Endothelial cell (in vitro differentiated cells): ENCODE results near the gene CHCHD10. TPM values are rescaled to one million over a fixed set of nuclear protein-coding genes. Genes with fewer than 3 reads are reported as not detected.

ENCODE experiments used
- DNase-seq: peaks from one replicate; pipeline ENCODE4 v3.0.0; 2021; ENCODE audit warnings: low spot score
- H3K27ac Mint-ChIP-seq: one replicate; pipeline ENCODE4 v1.8.0; 2021; ENCODE audit warnings: mixed read lengths, inconsistent platforms; ENCODE audit not compliant: unreplicated experiment
- H3K27me3 Mint-ChIP-seq: one replicate; pipeline ENCODE4 v1.8.0; 2021; ENCODE audit warnings: mild to moderate bottlenecking, moderate library complexity, mixed read lengths, inconsistent platforms; ENCODE audit not compliant: unreplicated experiment
- H3K36me3 Mint-ChIP-seq: one replicate; pipeline ENCODE4 v1.8.0; 2021; ENCODE audit warnings: mild to moderate bottlenecking, low read depth, mixed read lengths, inconsistent platforms; ENCODE audit not compliant: unreplicated experiment
- H3K4me1 Mint-ChIP-seq: one replicate; pipeline ENCODE4 v1.8.0; 2021; ENCODE audit warnings: mild to moderate bottlenecking, mixed read lengths, inconsistent platforms; ENCODE audit not compliant: unreplicated experiment
- H3K4me3 Mint-ChIP-seq: one replicate; pipeline ENCODE4 v1.8.0; 2021; ENCODE audit warnings: mild to moderate bottlenecking, mixed read lengths, inconsistent platforms; ENCODE audit not compliant: unreplicated experiment
- H3K9me3 Mint-ChIP-seq: one replicate; pipeline ENCODE4 v1.8.0; 2021; ENCODE audit warnings: mixed read lengths, inconsistent platforms; ENCODE audit not compliant: unreplicated experiment
- CTCF ChIP-seq: fragments of 200-600 bp; sonication (generic); IDR thresholded peaks from one replicate; pipeline ENCODE4 v1.5.0; 2021; ENCODE audit warnings: antibody characterized with exemption; ENCODE audit not compliant: unreplicated experiment
- total RNA-seq: library from RNA; stranded (reverse); fragmentation: NEBNext Ultra II Directional; extraction: Animal tissue kit (Norgen Biotek cat#: 25700); gene quantifications from one replicate; pipeline ENCODE4 v1.2.1, GENCODE V29; 2021; ENCODE audit not compliant: unreplicated experiment

The CHCHD10 gene
- total RNA-seq, 1 donor from 2014 or later = 55.8 TPM

GRCh38 chr22:23791738-23792645 is 24.2 kb upstream of the CHCHD10 start:
- Mint-ChIP-seq H3K4me1 (peaks cover 7% of the 10 kb centered on the region), H3K27ac (no peak overlapping the region), H3K27me3 (peaks cover 2% of the 10 kb centered on the region), H3K9me3 (no peaks in the 10 kb centered on the region), H3K4me3 (no peak overlapping the region), H3K36me3 (peaks cover 22% of the 10 kb centered on the region)
- no peak for DNase-seq
- no peak for TF ChIP-seq CTCF

DNA sequence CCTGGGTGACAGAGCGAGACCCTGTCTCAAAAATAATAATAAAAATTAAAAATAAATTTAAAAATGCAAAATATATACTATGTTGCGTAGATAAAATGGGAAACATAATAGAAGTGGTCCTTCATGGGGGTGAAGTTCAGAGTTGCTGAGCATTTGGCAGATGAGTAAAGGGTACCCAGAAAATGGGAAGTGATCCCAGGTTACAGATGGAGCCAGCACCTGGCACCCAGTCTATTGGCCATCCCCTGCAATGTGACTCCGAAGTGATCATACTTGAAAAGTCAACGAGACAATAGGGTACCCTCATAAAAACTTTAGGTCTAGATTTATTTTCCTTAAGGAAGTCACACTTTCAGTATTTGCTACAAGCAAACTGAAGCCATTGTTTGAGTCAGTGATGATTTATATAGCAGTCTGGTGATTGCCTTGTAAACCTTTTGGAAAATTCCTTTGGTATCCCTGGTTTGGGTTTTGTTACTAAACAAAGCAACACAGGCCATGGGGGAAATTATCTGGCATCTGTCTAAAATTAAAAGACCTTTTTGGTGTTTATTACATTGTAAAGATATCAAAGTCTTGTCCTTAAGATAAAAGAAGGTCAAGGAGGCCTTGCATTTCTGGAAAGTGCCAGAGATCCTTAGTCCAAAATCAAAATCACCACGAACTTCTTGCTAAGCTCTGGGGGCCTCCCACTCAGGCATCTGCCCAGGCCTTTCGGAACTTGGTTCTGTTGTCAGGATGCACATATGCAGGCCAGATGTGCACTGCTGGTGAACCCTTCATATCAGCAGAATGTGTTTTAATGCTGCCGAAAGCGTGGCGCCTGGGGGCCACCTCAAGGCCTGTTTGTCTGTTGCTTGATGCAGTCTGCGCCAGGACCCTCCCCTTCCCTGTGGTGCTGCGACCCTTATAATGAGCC is 23.3 kb upstream of the CHCHD10 start:
- DNase-seq = no peak
- Mint-ChIP-seq H3K27me3 (peaks cover 2% of the 10 kb centered on the region), H3K4me3 (no peak overlapping the region), H3K4me1 (peaks cover 11% of the 10 kb centered on the region), H3K9me3 (no peaks in the 10 kb centered on the region), H3K36me3 (peaks cover 14% of the 10 kb centered on the region), H3K27ac (no peak overlapping the region)
- no peak for TF ChIP-seq CTCF

DNA sequence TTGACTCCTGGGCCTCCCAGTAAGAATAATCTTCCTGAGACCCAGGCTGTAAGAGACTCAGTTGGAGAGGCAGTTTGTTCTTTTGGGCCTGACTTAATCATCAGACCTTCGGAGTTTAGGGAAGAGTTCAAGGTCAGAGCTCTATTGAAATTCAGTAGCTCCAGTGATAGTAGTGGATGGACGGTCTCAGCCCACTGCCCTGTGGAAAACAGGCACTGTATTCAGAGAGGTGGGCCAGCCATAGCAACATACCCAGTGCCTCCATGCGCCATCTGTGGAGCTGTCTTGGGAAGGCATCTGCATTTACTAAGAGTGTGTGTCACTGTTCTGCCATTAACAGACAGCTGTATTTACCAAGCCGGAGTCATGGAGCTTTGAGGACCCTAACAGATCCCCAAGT is 21.9 kb upstream of the CHCHD10 start:
- peaks cover 12% of the 10 kb centered on the region for H3K36me3 Mint-ChIP-seq
- peaks cover 2% of the 10 kb centered on the region for H3K27me3 Mint-ChIP-seq
- no peak overlapping the region for H3K27ac Mint-ChIP-seq
- no peak for TF ChIP-seq CTCF
- no peak for DNase-seq
- H3K4me3 Mint-ChIP-seq = no peak overlapping the region
- H3K9me3 Mint-ChIP-seq = no peaks in the 10 kb centered on the region
- peaks cover 11% of the 10 kb centered on the region for H3K4me1 Mint-ChIP-seq

DNA sequence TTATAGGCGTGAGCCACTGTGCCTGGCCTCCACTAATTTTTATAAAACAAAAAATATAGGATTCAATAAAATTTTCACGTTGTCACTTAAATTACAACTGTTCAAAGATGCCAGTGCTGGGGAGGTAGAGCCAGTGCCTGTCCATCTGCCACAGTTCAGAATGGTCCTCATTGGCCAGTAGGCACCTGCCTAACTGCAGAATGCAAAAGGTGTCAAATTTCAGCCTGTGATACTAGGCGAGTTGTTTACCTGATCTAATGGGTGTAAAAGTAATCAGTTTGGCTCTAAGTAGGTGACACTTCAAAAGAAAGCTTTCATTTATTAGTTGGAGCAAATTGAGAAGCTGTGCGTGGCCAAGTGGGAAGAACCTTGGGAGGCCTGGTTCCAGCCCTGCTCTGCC is 21.3 kb upstream of the CHCHD10 start:
- H3K9me3 Mint-ChIP-seq = no peaks in the 10 kb centered on the region
- no peak overlapping the region for H3K4me3 Mint-ChIP-seq
- peaks cover 12% of the 10 kb centered on the region for H3K36me3 Mint-ChIP-seq
- peaks cover 11% of the 10 kb centered on the region for H3K4me1 Mint-ChIP-seq
- H3K27me3 Mint-ChIP-seq = peaks cover 2% of the 10 kb centered on the region
- TF ChIP-seq CTCF = no peak
- DNase-seq = no peak
- no peak overlapping the region for H3K27ac Mint-ChIP-seq
